Adrenal gland (tissue), 12 donors: Measurements from ENCODE around the gene LUM. TPM values are rescaled to one million over a fixed set of nuclear protein-coding genes. Genes with fewer than 3 reads are reported as not detected.

ENCODE experiments used
- DNase-seq, 7 donors: peaks; one replicate each; pipeline ENCODE4 v3.0.0-alpha.2; 2019 to 2020
- H3K27ac ChIP-seq, 5 donors: fragments of 200-600 bp; sonication (generic) in 4 of 5; 1 replicate in 3 of 5; 2 replicates in 2 of 5; pipeline versions ENCODE4 v1.5.1 to v1.8.0; 2016 to 2020; ENCODE audit warnings: mild to moderate bottlenecking in 1 of 5
- H3K27me3 ChIP-seq: fragments of 200-600 bp; 2 replicates; pipeline ENCODE4 v1.8.0; 2021
- H3K36me3 ChIP-seq, 2 donors: fragments of 200-600 bp; replicated peaks in 1 of 2; 1 replicate in 1 of 2; 2 replicates in 1 of 2; pipeline versions ENCODE4 v1.5.1 to v1.8.0; 2018 to 2022
- H3K4me1 ChIP-seq, 2 donors: fragments of 200-600 bp; replicated peaks in 1 of 2; 1 replicate in 1 of 2; 2 replicates in 1 of 2; pipeline versions ENCODE4 v1.5.1 to v1.8.0; 2018 to 2021
- H3K4me3 ChIP-seq, 4 donors: fragments of 200-600 bp; sonication (generic) in 3 of 4; one replicate each; pipeline ENCODE4 v1.5.1; 2016 to 2018
- H3K9me3 ChIP-seq, 3 donors: fragments of 200-600 bp; sonication (generic) in 1 of 3; replicated peaks in 1 of 3; 1 replicate in 2 of 3; 2 replicates in 1 of 3; pipeline versions ENCODE4 v1.5.1 to v1.8.0; 2016 to 2021
- CTCF ChIP-seq, 6 experiments: fragments of 450-650 bp in 4 of 6; fragments of 200-600 bp in 2 of 6; sonication (generic) in 1 of 6; IDR thresholded peaks; 1 replicate in 5 of 6; 2 replicates in 1 of 6; pipeline versions ENCODE4 v1.5.1 to v1.8.0; 2016 to 2021; ENCODE audit warnings: antibody characterized with exemption in 6 of 6, mild to moderate bottlenecking in 2 of 6, moderate library complexity in 1 of 6
- POLR2A ChIP-seq, 2 donors: fragments of 450-650 bp; IDR thresholded peaks; one replicate each; pipeline ENCODE4 v1.6.1; 2017; ENCODE audit warnings: antibody characterized with exemption in 2 of 2, mild to moderate bottlenecking in 2 of 2, moderate library complexity in 1 of 2
- WGBS, 4 donors: extraction: QIAGEN DNeasy Blood & Tissue Kit in 2 of 4; methylation state at CpG; one replicate each; pipeline versions ENCODE4 v1.1.5 to v1.1.7; 2013 to 2017; 5-methylcytosine and 5-hydroxymethylcytosine counted together
- intact Hi-C, 2 donors: fragments of 100-400 bp; cut with DNase I; formaldehyde crosslinking; loops; one replicate each; pipeline versions ENCODE4 v1.14.1 to v1.15.0; 2022 to 2023
- polyA plus RNA-seq, 3 donors: library from polyadenylated mRNA; stranded (reverse); fragments of 200-250 nt in 2 of 3; fragments of 350-450 nt in 1 of 3; fragmentation: Illumina TruSeq in 1 of 3; extraction: RNeasy Lipid Tissue Mini Kit (QIAGEN cat#74804) in 1 of 3; gene quantifications; one replicate each; pipeline ENCODE4 v1.2.3, GENCODE V29; 2013 to 2014
- total RNA-seq, 9 donors: library from RNA; depleted of rRNA in 4 of 9; stranded (reverse); fragments of >200 nt in 4 of 9; fragments of 120-200 nt in 1 of 9; fragmentation: NEBNext Ultra II Directional in 1 of 9; extraction: Animal tissue kit (Norgen Biotek cat#: 25700) in 1 of 9; gene quantifications; one replicate each; pipeline versions ENCODE4 v1.1.0 to v1.2.4, GENCODE V29; 2013 to 2023
- donor health status: healthy with polysubstance abuse.
- donor health status: Bipolar disorder and iron deficiency.
- donor health status: DM: yes; HTN: yes; CAD: no.
- donor health status: DM: no; HTN: no; CAD: no.
- donor health status: DM: no; HTN: no; CAD: no.
- donor health status: DM: yes; HTN: yes; CAD: no.

LUM gene
- total and polyA plus RNA-seq, 12 donors: 68.2 to 1,150 (median 385) TPM

- Histone ChIP-seq H3K9me3 (no peaks in the 10 kb centered on the region), H3K4me3 (no peak overlapping the region), H3K4me1 (no peaks in the 10 kb centered on the region), H3K36me3 (no peaks in the 10 kb centered on the region), H3K27ac (no peak overlapping the region), H3K27me3 (no peaks in the 10 kb centered on the region)
- TF ChIP-seq CTCF (IDR thresholded peaks at IDR 0.05) (no peak), POLR2A (IDR thresholded peaks at IDR 0.05) (no peak)
- no peak for DNase-seq
- intact Hi-C loops: no loop called here
Measured at GRCh38 chr12:91103101-91103500, 8.2 kb downstream of the LUM start.

- WGBS, 4 donors: 69 to 75% (median 70%) methylated on average over 2 of the region's 2 CpGs
- no peaks in the 10 kb centered on the region for H3K9me3 ChIP-seq
- H3K4me1 ChIP-seq: no peaks in the 10 kb centered on the region
- TF ChIP-seq POLR2A (IDR thresholded peaks at IDR 0.05) (no peak), CTCF (IDR thresholded peaks at IDR 0.05) (no peak)
- DNase-seq: no peak
- H3K4me3 ChIP-seq: no peak overlapping the region
- intact Hi-C loops: no loop called here
- H3K27me3 ChIP-seq: no peaks in the 10 kb centered on the region
- H3K27ac ChIP-seq: no peak overlapping the region
- no peaks in the 10 kb centered on the region for H3K36me3 ChIP-seq
Measured at GRCh38 chr12:91100906-91101305, 10.4 kb downstream of the LUM start.

- DNase-seq: no peak
- TF ChIP-seq CTCF (IDR thresholded peaks at IDR 0.05): no peak
- no peak for TF ChIP-seq POLR2A (IDR thresholded peaks at IDR 0.05)
- intact Hi-C loops: no loop called here
- H3K27ac ChIP-seq: no peak overlapping the region
- H3K27me3 ChIP-seq: no peaks in the 10 kb centered on the region
- no peaks in the 10 kb centered on the region for H3K9me3 ChIP-seq
- no peak overlapping the region for H3K4me3 ChIP-seq
- no peaks in the 10 kb centered on the region for H3K4me1 ChIP-seq
- no peaks in the 10 kb centered on the region for H3K36me3 ChIP-seq
- WGBS, 4 donors: 57 to 73% (median 64%) methylated on average over 2 of the region's 2 CpGs
Measured at GRCh38 chr12:91099836-91100235, 11.5 kb downstream of the LUM start.

- intact Hi-C loops: no loop called here
- TF ChIP-seq CTCF (IDR thresholded peaks at IDR 0.05): no peak
- TF ChIP-seq POLR2A (IDR thresholded peaks at IDR 0.05): no peak
- H3K4me3 ChIP-seq: no peak overlapping the region
- no peaks in the 10 kb centered on the region for H3K27me3 ChIP-seq
- H3K4me1 ChIP-seq: no peaks in the 10 kb centered on the region
- WGBS, 4 donors: 42 to 45% (median 44%) methylated on average over 2 of the region's 2 CpGs
- DNase-seq: no peak
- H3K36me3 ChIP-seq: no peaks in the 10 kb centered on the region
- H3K27ac ChIP-seq: no peak overlapping the region
- no peaks in the 10 kb centered on the region for H3K9me3 ChIP-seq
Measured at GRCh38 chr12:91099341-91099740, 12.0 kb downstream of the LUM start.
